ENCODE measurements around the gene NPR3. TPM values are rescaled to one million over a fixed set of nuclear protein-coding genes. Genes with fewer than 3 reads are reported as not detected.

The NPR3 gene
- total and polyA plus RNA-seq, 2 of the 8 experiments (the other 6 are each of a cell fraction or from before 2014, with no cell fraction given): not detected

GRCh38 chr5:32729651-32730050, 18.5 kb downstream of the NPR3 start:
- no peak overlapping the region for H4K8ac ChIP-seq (ENCODE audit: extremely low read depth, insufficient read depth, low read length)
- H3K23me2 ChIP-seq (ENCODE audit: low read depth, low read length): no peaks in the 10 kb centered on the region
- H3K4me2 ChIP-seq (ENCODE audit: insufficient read depth in 1 of 2, low read depth in 2 of 2, low read length in 2 of 2): no peak overlapping the region
- no peaks in the 10 kb centered on the region for H4K20me1 ChIP-seq (replicated peaks in 1 of 2; ENCODE audit: control insufficient read depth in 1 of 2, insufficient read depth in 2 of 2, low read length in 2 of 2)
- no peak overlapping the region for H4K5ac ChIP-seq (ENCODE audit: insufficient read length, low read depth, low read length)
- H3K9me3 ChIP-seq (ENCODE audit: insufficient read depth in 2 of 2, low read depth in 1 of 2, low read length in 1 of 2): no peaks in the 10 kb centered on the region; a peak in 2 of 4 replicates
- no peak overlapping the region for H3K23ac ChIP-seq (ENCODE audit: insufficient read length)
- no peaks in the 10 kb centered on the region for H3K27me3 ChIP-seq (replicated peaks in 1 of 4; ENCODE audit: control insufficient read depth in 3 of 4, extremely low read depth in 1 of 4, insufficient read depth in 3 of 4, low read length in 3 of 4)
- FAIRE-seq (no peak), DNase-seq (ENCODE audit: low read depth in 1 of 2, low spot score in 2 of 2) (no peak)
- no peak overlapping the region for H3K18ac ChIP-seq (ENCODE audit: extremely low read depth, low read length)
- H3K79me1 ChIP-seq (ENCODE audit: low read depth, low read length): no peaks in the 10 kb centered on the region
- H2BK12ac ChIP-seq (ENCODE audit: low read depth, low read length): no peak overlapping the region
- no peak overlapping the region for H3K27ac ChIP-seq (ENCODE audit: low read depth, low read length)
- TF ChIP-seq ATF3 (IDR thresholded peaks at IDR 0.05; ENCODE audit: insufficient read depth, low read depth, low read length) (no peak), HDAC2 (IDR thresholded peaks at IDR 0.05; ENCODE audit: borderline replicate concordance in 1 of 2, low read depth in 2 of 2, low read length in 2 of 2) (no peak), RAD21 (IDR thresholded peaks at IDR 0.05 in 1 of 2, conservative IDR thresholded peaks at IDR 0.05 in 1 of 2; ENCODE audit: low read depth in 2 of 2, low read length in 2 of 2) (no peak), SUZ12 (IDR thresholded peaks at IDR 0.05; ENCODE audit: low read length) (no peak), POLR2AphosphoS5 (IDR thresholded peaks at IDR 0.05; ENCODE audit: low read depth, low read length) (no peak), SP2 (IDR thresholded peaks at IDR 0.05; ENCODE audit: low read length) (no peak), SP4 (IDR thresholded peaks at IDR 0.05; ENCODE audit: low read length) (no peak), GABPA (IDR thresholded peaks at IDR 0.05; ENCODE audit: borderline replicate concordance, insufficient read depth, low read length) (no peak), CREB1 (IDR thresholded peaks at IDR 0.05) (no peak), YY1 (IDR thresholded peaks at IDR 0.05; ENCODE audit: low read depth, low read length) (no peak), POU5F1 (IDR thresholded peaks at IDR 0.05; ENCODE audit: low read depth, low read length) (no peak)
- no peak overlapping the region for H3K56ac ChIP-seq (replicated peaks; ENCODE audit: insufficient read length, low read depth, low read length)
- no peak overlapping the region for H2BK15ac ChIP-seq (ENCODE audit: low read length)
- no peak overlapping the region for H2AFZ ChIP-seq (ENCODE audit: low read length)
- no peak overlapping the region for H2BK120ac ChIP-seq (replicated peaks; ENCODE audit: low read depth, low read length)
- H3K4me1 ChIP-seq (replicated peaks in 1 of 4; ENCODE audit: control insufficient read depth in 3 of 4, insufficient read depth in 4 of 4, low read length in 3 of 4): no peaks in the 10 kb centered on the region
- no peak overlapping the region for H3K4ac ChIP-seq (replicated peaks; ENCODE audit: insufficient read length, low read depth, low read length)
- H3K79me2 ChIP-seq (ENCODE audit: control insufficient read depth in 1 of 2, insufficient read depth in 2 of 2, low read length in 2 of 2): no peaks in the 10 kb centered on the region
- H3K9ac ChIP-seq (replicated peaks in 1 of 4; ENCODE audit: extremely low read depth in 1 of 4, low read depth in 3 of 4, low read length in 3 of 4): no peak overlapping the region
- no peak overlapping the region for H4K91ac ChIP-seq (replicated peaks; ENCODE audit: insufficient read length, low read length)
- H3K4me3 ChIP-seq (ENCODE audit: extremely low read depth in 1 of 4, insufficient read depth in 2 of 4, low read depth in 3 of 4, low read length in 4 of 4): no peak overlapping the region
- ChIA-PET CTCF (ENCODE audit: partially characterized antibody) (interaction anchor here (1.2 kb wide), 1 partner anchor 17 kb away, joined by 3 read pairs; no protein-coding TSS in a partner anchor), POLR2A (ENCODE audit: partially characterized antibody) (no interaction called here)
- H2AK5ac ChIP-seq (ENCODE audit: low read depth, low read length): no peak overlapping the region
- H3K14ac ChIP-seq (ENCODE audit: insufficient read length): no peak overlapping the region
- no peak overlapping the region for H2BK20ac ChIP-seq (ENCODE audit: low read length)
- no peak overlapping the region for H2BK5ac ChIP-seq (ENCODE audit: low read depth, low read length)
- no peaks in the 10 kb centered on the region for H3K36me3 ChIP-seq (ENCODE audit: control insufficient read depth in 2 of 4, insufficient read depth in 4 of 4, low read length in 3 of 4)

All from H1 (cell line).